GM23338 (cell line): Measurements from ENCODE around the gene CNTNAP5. TPM values are rescaled to one million over a fixed set of nuclear protein-coding genes. Genes with fewer than 3 reads are reported as not detected.

ENCODE experiments used
- ATAC-seq: fragments of 200-7000 bp; cut with Tn5 transposase; 3 replicates; pipeline ENCODE4 v1.9.1; 2020
- DNase-seq: peaks from one replicate; pipeline ENCODE4 v3.0.0-alpha.2; 2015; ENCODE audit warnings: low spot score
- H2AFZ ChIP-seq: fragments of 200-600 bp; sonication (generic); 2 replicates; pipeline ENCODE4 v1.8.0; 2016; ENCODE audit warnings: antibody characterized with exemption, mild to moderate bottlenecking, moderate library complexity
- H3F3A ChIP-seq: fragments of 200-600 bp; sonication (generic); replicated peaks from 2 replicates; pipeline ENCODE4 v1.8.0; 2017; ENCODE audit warnings: antibody characterized with exemption, mixed run types, low read depth
- H3K27ac ChIP-seq: fragments of 200-600 bp; sonication (generic); 2 replicates; pipeline ENCODE4 v1.6.1; 2016; ENCODE audit warnings: low read depth
- H3K27me3 ChIP-seq: fragments of 200-600 bp; sonication (generic); 2 replicates; pipeline ENCODE4 v1.8.0; 2016; ENCODE audit warnings: mild to moderate bottlenecking, mixed run types, moderate library complexity; ENCODE audit not compliant: insufficient read depth
- H3K36me3 ChIP-seq: fragments of 200-600 bp; sonication (generic); 2 replicates; pipeline ENCODE4 v1.8.0; 2016; ENCODE audit warnings: mild to moderate bottlenecking; ENCODE audit not compliant: insufficient read depth
- H3K4me1 ChIP-seq: fragments of 200-600 bp; sonication (generic); 2 replicates; pipeline ENCODE4 v1.8.0; 2016; ENCODE audit warnings: mild to moderate bottlenecking, moderate library complexity; ENCODE audit not compliant: insufficient read depth
- H3K4me2 ChIP-seq: fragments of 200-600 bp; sonication (generic); 2 replicates; pipeline ENCODE4 v1.7.1; 2017; ENCODE audit warnings: mixed run types
- H3K4me3 ChIP-seq: fragments of 200-600 bp; sonication (generic); 2 replicates; pipeline ENCODE4 v1.6.1; 2016; ENCODE audit warnings: mixed run types
- H3K79me2 ChIP-seq: fragments of 200-600 bp; sonication (generic); replicated peaks from 2 replicates; pipeline ENCODE4 v1.8.0; 2017; ENCODE audit warnings: mild to moderate bottlenecking; ENCODE audit not compliant: insufficient read depth
- H3K9me2 ChIP-seq: fragments of 200-600 bp; sonication (generic); 2 replicates; pipeline ENCODE4 v1.8.0; 2017; ENCODE audit not compliant: insufficient read depth
- H4K20me1 ChIP-seq: fragments of 200-600 bp; sonication (generic); replicated peaks from 2 replicates; pipeline ENCODE4 v1.8.0; 2017; ENCODE audit warnings: mild to moderate bottlenecking; ENCODE audit not compliant: insufficient read depth
- H3K27ac Mint-ChIP-seq: 2 replicates; pipeline ENCODE4 v1.8.0; 2020; ENCODE audit warnings: inconsistent platforms, mild to moderate bottlenecking, moderate library complexity, mixed read lengths
- H3K27me3 Mint-ChIP-seq: 3 replicates; pipeline ENCODE4 v1.8.0; 2022; ENCODE audit warnings: low read depth, mild to moderate bottlenecking, moderate library complexity, mixed read lengths, inconsistent platforms; ENCODE audit not compliant: insufficient read depth, poor library complexity
- H3K36me3 Mint-ChIP-seq: 3 replicates; pipeline ENCODE4 v1.8.0; 2021; ENCODE audit warnings: low read depth, mild to moderate bottlenecking, inconsistent platforms, moderate library complexity, mixed read lengths
- H3K4me1 Mint-ChIP-seq: 3 replicates; pipeline ENCODE4 v1.8.0; 2020; ENCODE audit warnings: mild to moderate bottlenecking, inconsistent platforms, mixed read lengths
- H3K4me3 Mint-ChIP-seq: 3 replicates; pipeline ENCODE4 v1.8.0; 2021; ENCODE audit warnings: moderate library complexity, mild to moderate bottlenecking, inconsistent platforms, mixed read lengths
- H3K9me3 Mint-ChIP-seq: 3 replicates; pipeline ENCODE4 v1.8.0; 2020; ENCODE audit warnings: moderate library complexity, mild to moderate bottlenecking, inconsistent platforms, mixed read lengths
- CREB1 ChIP-seq: fragments of 250-450 bp; sonication (Bioruptor Pico); IDR thresholded peaks from 2 replicates; pipeline ENCODE4 v1.5.0; 2020; ENCODE audit warnings: low read depth, mild to moderate bottlenecking, moderate library complexity
- CTCF ChIP-seq, 2 experiments: fragments of 200-600 bp in 1 of 2; sonication (generic) in 1 of 2; conservative IDR thresholded peaks; 2 replicates each; pipeline versions ENCODE4 v1.5.1 to v1.6.1; 2016 to 2017; ENCODE audit warnings: antibody characterized with exemption in 2 of 2, low read depth in 2 of 2, mild to moderate bottlenecking in 2 of 2, moderate library complexity in 1 of 2
- EZH2 ChIP-seq: fragments of 200-600 bp; sonication (generic); IDR thresholded peaks from one replicate; pipeline ENCODE4 v1.8.0; 2017; ENCODE audit warnings: antibody characterized with exemption, mild to moderate bottlenecking, low read depth; ENCODE audit not compliant: unreplicated experiment
- EZH2phosphoT487 ChIP-seq: fragments of 200-600 bp; sonication (generic); IDR thresholded peaks from one replicate; pipeline ENCODE4 v1.8.1; 2018; ENCODE audit warnings: antibody characterized with exemption; ENCODE audit not compliant: unreplicated experiment
- JUNB ChIP-seq: IDR thresholded peaks from one replicate; pipeline ENCODE4 v1.6.1; 2016; ENCODE audit warnings: antibody characterized with exemption; ENCODE audit not compliant: unreplicated experiment
- REST ChIP-seq: IDR thresholded peaks from one replicate; pipeline ENCODE4 v1.6.1; 2018; ENCODE audit warnings: antibody characterized with exemption; ENCODE audit not compliant: unreplicated experiment
- ZNF114 ChIP-seq: fragments of 250-450 bp; sonication (Bioruptor Pico); IDR thresholded peaks from 2 replicates; pipeline ENCODE4 v1.5.0; 2020; ENCODE audit warnings: mild to moderate bottlenecking, moderate library complexity
- ZNF462 ChIP-seq: fragments of 250-450 bp; sonication (Bioruptor Pico); IDR thresholded peaks from 2 replicates; pipeline ENCODE4 v1.5.0; 2020; ENCODE audit warnings: mild to moderate bottlenecking, moderate library complexity
- polyA plus RNA-seq: library from polyadenylated mRNA; unstranded; fragments of >200 nt; fragmentation: Nextera tagmentation; extraction: Ambion mirVana; gene quantifications from 2 replicates; pipeline ENCODE4 v1.2.1, GENCODE V29; 2016
- total RNA-seq: library from RNA; depleted of rRNA; stranded (reverse); fragments of >200 nt; shearing (Covaris generic); gene quantifications from 2 replicates; pipeline ENCODE4 v1.2.3, GENCODE V29; 2014

Gene CNTNAP5
- total and polyA plus RNA-seq, 2 experiments from 2014 or later, result 0.49 to 0.50 TPM

- Histone ChIP-seq H4K20me1 (no peaks in the 10 kb centered on the region), H3F3A (no peaks in the 10 kb centered on the region), H3K27me3 (no peaks in the 10 kb centered on the region), H3K27ac (no peak overlapping the region), H3K9me2 (no peaks in the 10 kb centered on the region; the same call in 1 of the 2 replicates), H3K4me3 (no peak overlapping the region), H2AFZ (no peak overlapping the region), H3K4me2 (no peak overlapping the region), H3K36me3 (no peaks in the 10 kb centered on the region), H3K4me1 (no peaks in the 10 kb centered on the region), H3K79me2 (no peaks in the 10 kb centered on the region)
- Mint-ChIP-seq H3K4me1 (peaks cover 7% of the 10 kb centered on the region; the same call in 2 of the 3 replicates), H3K36me3 (no peaks in the 10 kb centered on the region), H3K27ac (no peak overlapping the region), H3K9me3 (no peaks in the 10 kb centered on the region; the same call in 2 of the 3 replicates), H3K27me3 (no peaks in the 10 kb centered on the region), H3K4me3 (no peak overlapping the region)
- TF ChIP-seq CTCF (conservative IDR thresholded peaks at IDR 0.05; ENCODE audit: low read depth in 2 of 2) (no peak), JUNB (no peak), REST (no peak), CREB1 (no peak), EZH2 (no peak), ZNF114 (CRISPR knock-in tag) (no peak), ZNF462 (no peak), EZH2phosphoT487 (no peak)
- ATAC-seq (no peak), DNase-seq (no peak)
These were observed 622.6 kb downstream of the CNTNAP5 start for GRCh38 chr2:124647663-124648062.
